Ascending aorta (tissue), 2 donors: Measurements from ENCODE around the gene MBD4. TPM values are rescaled to one million over a fixed set of nuclear protein-coding genes. Genes with fewer than 3 reads are reported as not detected.
A peak's percentile ranks its signal among the peaks of the same experiment; 100 is the strongest.

ENCODE experiments used
- DNase-seq, 2 donors: peaks; one replicate each; pipeline ENCODE4 v3.0.0-alpha.2; 2019; ENCODE audit warnings: low spot score in 2 of 2
- H3K27ac ChIP-seq, 2 donors: fragments of 200-600 bp; sonication (generic); one replicate each; pipeline ENCODE4 v1.5.1; 2016 to 2017; ENCODE audit warnings: mild to moderate bottlenecking in 1 of 2
- H3K27me3 ChIP-seq: fragments of 200-600 bp; sonication (generic); one replicate; pipeline ENCODE4 v1.5.1; 2017
- H3K36me3 ChIP-seq, 2 donors: fragments of 200-600 bp; sonication (generic); one replicate each; pipeline ENCODE4 v1.5.1; 2016
- H3K4me1 ChIP-seq, 2 donors: fragments of 200-600 bp; sonication (generic); one replicate each; pipeline ENCODE4 v1.5.1; 2016 to 2017; ENCODE audit warnings: mild to moderate bottlenecking in 1 of 2
- H3K4me3 ChIP-seq, 2 donors: fragments of 200-600 bp; sonication (generic); one replicate each; pipeline ENCODE4 v1.5.1; 2016 to 2017; ENCODE audit warnings: mild to moderate bottlenecking in 1 of 2
- H3K9me3 ChIP-seq, 2 donors: fragments of 200-600 bp; sonication (generic); one replicate each; pipeline ENCODE4 v1.5.1; 2016
- CTCF ChIP-seq, 3 experiments: fragments of 200-600 bp in 2 of 3; fragments of 450-650 bp in 1 of 3; sonication (generic) in 2 of 3; IDR thresholded peaks; one replicate each; pipeline ENCODE4 v1.5.1; 2016 to 2019; ENCODE audit warnings: antibody characterized with exemption in 3 of 3, mild to moderate bottlenecking in 1 of 3, moderate library complexity in 1 of 3
- intact Hi-C: fragments of 100-400 bp; cut with DNase I; formaldehyde crosslinking; loops from one replicate; pipeline ENCODE4 v1.15.1; 2023
- total RNA-seq: library from RNA; depleted of rRNA; stranded (reverse); fragments of >200 nt; gene quantifications from one replicate; pipeline ENCODE4 v1.1.0, GENCODE V29; 2016

Gene MBD4
- total RNA-seq, 1 donor from 2014 or later, result 57.6 TPM

GRCh38 chr3:129422897-129423296 is 16.9 kb downstream of the MBD4 start:
- Histone ChIP-seq H3K4me3 (no peak overlapping the region), H3K27me3 (no peaks in the 10 kb centered on the region), H3K4me1 (peaks cover 0 to 3% of the 10 kb centered on the region in 2 donors), H3K9me3 (no peaks in the 10 kb centered on the region), H3K27ac (no peak overlapping the region), H3K36me3 (no peaks in the 10 kb centered on the region)
- intact Hi-C loops, result no loop called here
- DNase-seq, result peak in 1 of 2 donors; percentile 8
- no peak for TF ChIP-seq CTCF (IDR thresholded peaks at IDR 0.05)

GRCh38 chr3:129421988-129422745 is 17.6 kb downstream of the MBD4 start:
- peak in 1 of 2 donors; percentile 22 for DNase-seq
- TF ChIP-seq CTCF (IDR thresholded peaks at IDR 0.05), result no peak
- intact Hi-C loops, result no loop called here
- no peaks in the 10 kb centered on the region for H3K9me3 ChIP-seq
- no peaks in the 10 kb centered on the region for H3K4me1 ChIP-seq
- H3K36me3 ChIP-seq, result no peaks in the 10 kb centered on the region
- H3K27me3 ChIP-seq, result no peaks in the 10 kb centered on the region
- H3K4me3 ChIP-seq, result no peak overlapping the region
- no peak overlapping the region for H3K27ac ChIP-seq

GRCh38 chr3:129421236-129421883 is 18.4 kb downstream of the MBD4 start:
- Histone ChIP-seq H3K9me3 (no peaks in the 10 kb centered on the region), H3K27me3 (no peaks in the 10 kb centered on the region), H3K4me3 (no peak overlapping the region), H3K36me3 (no peaks in the 10 kb centered on the region), H3K27ac (no peak overlapping the region), H3K4me1 (no peaks in the 10 kb centered on the region)
- DNase-seq, result peak in 1 of 2 donors; percentile 31
- intact Hi-C loops, result no loop called here
- TF ChIP-seq CTCF (IDR thresholded peaks at IDR 0.05), result no peak

GRCh38 chr3:129419476-129419875 is 20.3 kb downstream of the MBD4 start:
- no peaks in the 10 kb centered on the region for H3K4me1 ChIP-seq

More at GRCh38 chr3:129419476-129419875, 20.3 kb downstream of the MBD4 start:
- no peaks in the 10 kb centered on the region for H3K27me3 ChIP-seq
- H3K9me3 ChIP-seq, result no peaks in the 10 kb centered on the region
- no peak overlapping the region for H3K4me3 ChIP-seq
- no peak overlapping the region for H3K27ac ChIP-seq
- intact Hi-C loops, result no loop called here
- no peak for TF ChIP-seq CTCF (IDR thresholded peaks at IDR 0.05)
- DNase-seq, result peak in 1 of 2 donors; percentile 39
- H3K36me3 ChIP-seq, result no peaks in the 10 kb centered on the region
